ENCODE data around the gene UNKL.

The UNKL gene

DNA sequence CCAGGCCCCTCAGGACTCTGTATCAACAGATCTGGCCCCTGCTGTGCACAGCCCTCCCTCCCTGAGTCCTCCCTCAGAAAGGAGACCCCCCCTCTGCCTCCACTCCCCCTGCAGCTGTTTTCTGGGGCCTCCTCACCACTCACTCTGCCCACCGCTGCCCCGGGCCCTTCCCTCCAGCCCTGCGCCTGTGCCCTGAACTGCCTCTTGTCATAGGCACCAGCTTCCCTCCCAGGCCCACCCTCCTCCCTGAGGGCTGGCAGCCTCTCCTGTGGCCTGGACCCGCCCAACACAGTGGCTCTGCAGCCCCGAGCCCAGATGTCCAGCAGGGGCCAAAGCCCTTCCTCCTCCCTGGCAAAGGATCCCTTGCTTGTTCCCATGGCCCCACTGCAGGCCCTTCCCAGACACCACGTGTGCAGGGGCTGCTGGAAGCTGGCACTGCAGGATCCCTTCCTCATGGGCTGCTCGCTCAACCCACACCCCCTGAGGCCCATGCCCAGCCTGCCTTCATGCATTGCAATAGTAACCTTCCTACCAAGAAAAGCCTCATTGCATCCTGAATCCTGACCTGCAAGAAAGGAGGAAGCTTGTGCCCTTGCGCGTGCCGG is 37.0 kb downstream of the UNKL start:
- no peak for DNase-seq (ENCODE audit: low spot score)

DNA sequence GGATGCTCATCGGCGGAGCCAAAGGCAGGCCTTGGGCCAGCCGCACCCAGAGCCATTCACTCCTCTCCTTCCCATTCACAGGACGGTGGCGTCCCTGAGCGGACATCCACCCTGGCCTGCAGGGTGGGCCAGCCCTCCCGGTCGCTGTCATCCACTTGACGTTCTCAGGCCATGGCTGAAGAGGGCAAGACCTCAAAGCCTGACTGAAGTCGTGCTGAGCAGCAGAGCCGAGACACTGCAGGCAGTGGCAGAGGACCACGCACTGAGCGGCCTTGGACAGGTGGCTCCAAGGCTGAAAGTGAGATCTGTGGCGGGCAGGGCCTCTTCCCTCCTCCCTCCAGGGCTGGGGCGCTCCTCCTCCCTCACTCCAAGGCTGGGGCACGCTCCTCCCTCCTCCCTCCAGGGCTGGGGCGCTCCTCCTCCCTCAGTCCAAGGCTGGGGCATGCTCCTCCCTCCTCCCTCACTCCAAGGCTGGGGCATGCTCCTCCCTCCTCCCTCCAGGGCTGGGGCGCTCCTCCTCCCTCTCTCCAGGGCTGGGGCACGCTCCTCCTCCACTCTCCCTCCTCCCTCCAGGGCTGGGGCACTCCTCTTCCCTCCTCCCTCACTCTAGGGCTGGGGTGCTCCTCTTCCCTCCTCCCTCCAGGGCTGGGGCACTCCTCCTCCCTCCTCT is 38.6 kb downstream of the UNKL start:
- no peak for DNase-seq (ENCODE audit: low spot score)

GRCh38 chr16:1375298-1375640 is 39.2 kb downstream of the UNKL start:
- DNase-seq (ENCODE audit: low spot score) = no peak

GRCh38 chr16:1374418-1375297 is 39.8 kb downstream of the UNKL start:
- no peak for DNase-seq (ENCODE audit: low spot score)

GRCh38 chr16:1372292-1372950 is 42.1 kb downstream of the UNKL start:
- no peak for DNase-seq (ENCODE audit: low spot score)

DNA sequence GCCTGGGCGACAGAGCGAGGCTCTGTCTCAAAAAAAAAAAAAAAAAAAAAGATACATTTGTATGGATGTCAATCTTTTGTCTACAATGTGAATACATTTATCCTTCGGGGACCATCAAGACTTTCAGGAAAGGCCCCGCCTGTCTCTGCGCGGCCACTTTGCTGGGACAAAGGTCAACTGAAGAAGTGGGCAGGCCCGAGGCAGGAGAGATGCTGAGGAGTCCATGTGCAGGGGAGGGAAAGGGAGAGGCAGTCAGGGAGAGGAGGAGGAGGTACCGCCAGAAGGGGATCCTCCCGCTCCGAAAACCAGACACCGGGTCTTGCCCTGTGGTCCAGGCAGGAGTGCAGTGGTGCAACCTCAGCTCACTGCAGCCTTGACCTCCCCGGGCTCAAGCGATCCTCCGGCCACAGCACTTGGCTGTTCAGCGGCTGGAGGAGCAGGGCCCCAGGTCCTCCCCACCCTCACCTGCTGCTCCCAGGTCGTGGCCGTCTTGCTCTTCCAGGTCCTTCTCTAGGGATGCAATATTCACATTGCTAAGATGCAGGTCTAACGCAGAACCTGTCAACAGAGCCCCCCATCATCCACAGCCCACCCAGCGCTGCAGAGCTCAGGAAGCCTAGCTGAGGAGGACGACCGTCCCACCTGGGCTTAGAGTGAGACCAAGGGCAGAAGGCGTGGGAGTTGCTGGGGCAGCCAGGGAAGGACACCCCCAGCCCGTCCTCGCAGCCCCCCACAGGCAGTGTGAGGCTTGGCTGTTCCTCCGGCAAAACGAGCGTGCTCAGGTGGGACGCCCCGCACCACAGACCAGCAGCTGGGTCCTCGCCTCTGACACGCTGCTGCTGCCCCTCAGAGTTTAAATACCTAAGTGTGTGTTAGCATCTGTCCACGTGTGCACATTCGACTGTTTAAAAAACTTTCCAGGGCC is 43.2 kb downstream of the UNKL start:
- no peak for DNase-seq (ENCODE audit: low spot score)

- DNase-seq (ENCODE audit: low spot score) = no peak
These were observed 46.9 kb downstream of the UNKL start for GRCh38 chr16:1367486-1368174.

GRCh38 chr16:1366712-1367299 is 47.7 kb downstream of the UNKL start:
- DNase-seq (ENCODE audit: low spot score) = no peak

DNA sequence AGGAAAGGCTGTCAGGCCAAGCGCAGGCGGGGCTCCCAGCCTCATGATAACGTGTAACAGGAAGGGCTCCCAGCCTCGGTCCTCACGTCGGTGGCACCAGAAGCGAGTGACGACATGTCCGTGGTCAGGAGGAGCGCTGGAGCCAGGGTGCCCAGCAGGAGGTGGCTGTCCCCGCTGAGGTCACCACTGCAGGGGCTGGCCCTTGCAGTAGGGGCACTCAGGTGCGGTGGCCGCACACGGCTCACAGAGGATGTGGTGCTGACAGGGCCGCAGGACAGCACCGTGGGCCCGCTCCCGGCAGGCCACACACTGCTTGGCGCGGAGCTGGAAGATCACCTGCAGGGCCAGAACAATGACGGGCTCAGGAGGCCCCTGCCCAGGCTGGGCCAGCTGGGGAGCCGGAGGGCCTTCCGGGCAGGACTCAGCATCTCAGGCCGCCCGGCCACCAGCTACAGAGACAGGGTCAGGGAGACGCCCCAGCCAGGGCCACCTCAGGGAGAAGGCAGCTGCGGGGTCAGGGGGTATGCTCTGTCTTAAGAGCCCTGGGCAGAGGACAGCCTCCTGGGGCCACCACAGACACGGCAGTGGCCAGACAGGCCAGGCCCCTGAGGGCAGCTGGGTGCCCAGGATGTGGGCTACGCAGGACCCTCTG is 48.3 kb downstream of the UNKL start:
- DNase-seq (ENCODE audit: low spot score) = no peak

- DNase-seq (ENCODE audit: low spot score) = no peak
These were observed 50.0 kb downstream of the UNKL start for GRCh38 chr16:1364510-1364909.

DNA sequence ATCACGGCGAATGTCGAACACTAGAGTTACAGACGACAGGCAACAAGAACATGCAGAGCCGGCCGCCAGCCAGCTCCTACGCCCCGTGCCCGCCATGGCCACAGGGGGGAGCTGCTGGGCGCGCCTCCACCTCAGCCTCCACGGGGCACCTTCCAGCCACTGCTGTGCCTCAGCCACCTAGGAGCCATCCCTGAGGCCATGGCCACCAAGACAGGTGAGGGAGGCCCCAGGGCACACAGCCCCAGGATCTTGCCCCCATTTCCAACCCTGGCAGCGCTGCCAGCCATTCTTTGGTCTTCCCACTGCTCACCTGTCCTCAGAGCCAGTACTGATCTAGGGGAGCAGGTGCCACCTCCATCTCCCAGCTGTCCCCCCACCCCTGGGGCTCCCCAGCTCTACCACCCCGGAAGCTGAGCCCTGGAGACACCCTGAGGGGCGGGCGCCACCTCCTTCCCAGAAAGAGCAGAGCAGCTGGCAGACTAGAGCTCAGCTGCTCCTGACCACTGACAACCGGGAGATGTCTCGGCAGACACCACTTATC is 50.9 kb downstream of the UNKL start:
- DNase-seq (ENCODE audit: low spot score) = peak; percentile 68

DNA sequence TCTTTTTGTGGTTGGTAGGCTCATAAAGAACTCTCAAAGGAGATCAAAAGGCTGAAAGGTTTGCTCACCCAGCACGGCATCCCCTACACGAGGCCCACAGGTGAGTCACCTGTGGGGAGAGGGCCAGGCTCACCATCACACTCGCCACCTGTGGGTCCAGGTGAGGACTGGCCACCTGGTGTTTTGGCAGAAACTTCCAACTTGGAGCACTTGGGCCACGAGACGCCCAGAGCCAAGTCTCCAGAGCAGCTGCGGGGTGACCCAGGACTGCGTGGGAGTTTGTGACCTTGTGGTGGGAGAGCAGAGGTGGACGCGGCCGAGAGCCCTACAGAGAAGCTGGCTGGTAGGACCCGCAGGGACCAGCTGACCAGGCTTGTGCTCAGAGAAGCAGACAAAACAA is 51.7 kb downstream of the UNKL start:
- DNase-seq (ENCODE audit: low spot score) = no peak

- DNase-seq (ENCODE audit: low spot score) = no peak
These were observed 52.7 kb downstream of the UNKL start for GRCh38 chr16:1361685-1362360.

DNA sequence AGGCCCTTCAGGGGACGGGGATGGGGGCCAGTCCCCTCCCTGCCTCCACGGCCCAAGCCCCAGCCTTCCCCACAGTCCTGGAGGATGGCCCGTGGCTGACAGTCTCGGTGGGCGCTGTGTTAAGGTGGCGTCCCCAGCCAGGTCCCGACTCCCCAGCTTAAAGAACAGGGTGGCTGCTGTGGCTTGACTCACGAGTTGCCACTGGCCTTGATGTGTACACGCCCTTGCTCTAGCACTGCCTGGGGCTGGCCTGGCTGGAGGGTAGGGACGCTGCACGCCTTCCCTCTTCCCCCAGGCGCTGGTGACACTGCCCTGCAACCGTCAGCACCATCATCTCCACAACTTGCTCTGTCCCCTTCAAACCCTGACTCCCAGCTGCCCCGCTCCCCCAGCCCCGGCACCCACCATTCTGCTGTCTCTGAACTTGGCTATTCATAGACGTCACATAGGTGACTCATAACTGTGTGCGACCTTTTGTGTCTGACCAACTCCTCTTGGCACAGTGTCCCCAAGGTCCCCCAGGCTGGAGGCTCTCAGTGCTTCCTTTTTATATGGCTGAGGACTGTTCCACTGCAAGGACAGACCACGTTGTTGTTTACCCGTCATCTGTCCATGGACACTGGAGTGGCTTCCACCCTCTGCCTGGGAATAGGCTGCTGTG is 56.5 kb downstream of the UNKL start:
- no peak for DNase-seq (ENCODE audit: low spot score)

DNA sequence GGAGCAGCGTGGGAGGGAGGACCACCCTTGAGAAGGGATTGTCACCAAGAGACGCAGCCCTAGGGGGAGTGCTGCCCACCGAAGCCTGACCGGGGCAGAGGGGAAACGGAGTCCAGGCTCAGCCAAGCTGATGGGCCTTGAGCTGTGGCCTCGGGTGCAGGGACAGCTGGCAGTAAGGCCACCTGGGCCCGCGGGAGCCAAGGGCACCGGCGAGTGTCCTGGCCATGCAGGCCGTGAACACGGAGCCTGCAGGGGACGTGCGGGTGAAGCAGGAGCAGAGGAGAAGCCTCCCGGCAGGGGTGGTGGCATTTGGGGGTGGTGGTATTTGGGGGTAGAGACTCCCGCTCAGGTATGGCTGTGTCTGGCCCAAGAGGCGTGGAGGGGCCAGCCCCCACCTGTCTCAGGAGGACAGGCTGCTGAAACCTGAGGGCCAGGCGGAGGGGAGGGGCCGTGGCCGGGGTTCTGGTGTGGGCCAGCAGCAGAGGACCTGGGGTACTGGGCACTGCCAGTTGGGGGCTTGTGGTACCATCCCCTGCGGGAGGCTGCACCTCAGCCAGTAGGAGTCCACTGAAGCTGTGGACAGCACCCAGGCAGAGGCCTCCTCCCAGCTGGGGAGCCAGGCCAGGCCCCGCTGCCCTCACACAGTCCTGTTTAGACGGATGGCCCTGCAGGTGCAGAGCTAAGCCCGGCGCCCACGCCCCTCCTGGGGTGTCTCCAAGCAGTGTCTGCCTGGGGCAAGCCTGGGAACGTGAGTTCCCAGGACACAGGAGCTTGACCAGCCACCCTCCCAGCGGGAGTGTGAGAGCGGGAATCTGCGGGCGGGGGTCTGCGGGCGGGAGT is 58.2 kb downstream of the UNKL start:
- no peak for DNase-seq (ENCODE audit: low spot score)

- DNase-seq (ENCODE audit: low spot score) = no peak
These were observed 58.9 kb downstream of the UNKL start for GRCh38 chr16:1355591-1355990.

- no peak for DNase-seq (ENCODE audit: low spot score)
These were observed 59.5 kb downstream of the UNKL start for GRCh38 chr16:1354815-1355540.
